Urothelium cell line (cell line): ENCODE results near the gene MPZL3.
A peak's percentile ranks its signal among the peaks of the same experiment; 100 is the strongest.
"Not testable (repeated sequence)": the region's sequence is repeated elsewhere in the genome, so short reads cannot be mapped to it uniquely, and the experiment has no call there.

Source experiments
- DNase-seq: peaks from one replicate; pipeline ENCODE4 v3.0.0; 2011; ENCODE audit warnings: low spot score, mixed read lengths
- FAIRE-seq: peaks from 2 replicates; lab custom pipeline; 2011; peaks lifted over from hg19 to GRCh38; lab: Jason Lieb, UNC

MPZL3 gene

GRCh38 chr11:118193910-118194566 is 58.1 kb downstream of the MPZL3 start:
- DNase-seq: no peak
- FAIRE-seq: no peak

GRCh38 chr11:118192817-118193216 is 59.3 kb downstream of the MPZL3 start:
- not testable (repeated sequence) for FAIRE-seq, DNase-seq

DNA sequence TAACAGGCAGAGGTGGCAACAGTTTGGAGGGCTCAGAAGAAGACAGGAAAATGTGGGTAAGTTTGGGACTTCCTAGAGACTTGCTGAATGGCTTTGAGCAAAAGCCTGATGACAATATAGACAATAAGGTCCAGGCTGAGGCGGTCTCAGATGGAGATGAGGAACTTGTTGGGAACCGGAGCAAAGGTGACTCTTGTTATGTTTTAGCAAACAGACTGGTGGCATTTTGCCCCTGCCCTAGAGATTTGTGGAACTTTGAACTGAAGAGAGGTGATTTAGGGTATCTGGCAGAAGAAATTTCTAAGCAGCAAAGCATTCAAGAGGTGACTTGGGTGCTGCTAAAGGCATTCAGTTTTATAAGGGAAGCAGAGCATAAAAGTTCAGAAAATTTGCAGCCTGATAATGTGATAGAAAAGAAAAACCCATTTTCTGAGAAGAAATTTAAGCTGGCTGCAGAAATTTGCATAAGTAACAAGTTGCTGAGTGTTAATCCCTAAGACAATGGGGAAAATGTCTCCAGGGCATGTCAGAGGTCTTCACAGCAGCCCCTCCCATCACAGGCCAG is 61.1 kb downstream of the MPZL3 start:
- DNase-seq, FAIRE-seq: not testable (repeated sequence)

DNA sequence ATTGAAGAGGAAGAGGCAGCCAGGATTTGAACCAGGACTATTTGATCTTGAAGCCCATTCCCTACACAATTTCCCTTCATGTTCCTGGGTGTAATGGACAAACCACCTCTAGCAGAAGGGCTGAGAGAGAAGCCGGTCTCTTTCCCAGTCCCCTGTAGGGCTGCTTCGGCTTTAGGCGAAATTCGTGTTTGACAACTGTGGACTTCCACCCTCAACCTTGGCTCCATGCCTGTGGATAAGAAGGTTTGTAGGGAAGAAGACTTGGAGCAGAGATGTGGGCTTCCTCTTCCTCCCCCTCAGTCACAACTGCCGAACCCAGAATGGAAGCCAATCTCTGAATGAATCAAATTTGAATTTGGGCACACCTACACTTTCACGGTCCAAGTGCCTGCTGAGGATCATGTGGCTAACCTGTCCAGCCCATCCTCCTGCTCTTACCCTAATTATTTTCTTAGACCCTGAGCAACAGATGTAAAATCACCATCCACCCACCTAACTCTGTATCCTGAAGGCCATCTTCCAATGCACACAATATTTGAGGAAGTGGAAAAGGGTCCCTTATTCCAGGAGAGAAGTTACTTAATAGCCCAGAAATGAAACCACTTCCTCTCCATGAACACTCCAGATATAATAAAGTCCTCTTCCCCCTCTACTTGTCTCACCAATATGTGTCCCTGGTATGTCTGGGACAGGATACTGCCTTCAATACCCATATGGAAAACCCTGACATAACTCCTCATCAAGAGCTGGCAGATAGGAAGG is 65.6 kb downstream of the MPZL3 start:
- FAIRE-seq (no peak), DNase-seq (no peak)

GRCh38 chr11:118184784-118185579 is 67.2 kb downstream of the MPZL3 start:
- DNase-seq (no peak), FAIRE-seq (no peak)

- FAIRE-seq: not testable (repeated sequence)
Observed at GRCh38 chr11:118183691-118184090, 68.5 kb downstream of the MPZL3 start.

GRCh38 chr11:118180300-118180703 is 71.9 kb downstream of the MPZL3 start:
- DNase-seq: peak; percentile 73
- no peak for FAIRE-seq

More at GRCh38 chr11:118183691-118184090, 68.5 kb downstream of the MPZL3 start:
- DNase-seq: not testable (repeated sequence)

DNA sequence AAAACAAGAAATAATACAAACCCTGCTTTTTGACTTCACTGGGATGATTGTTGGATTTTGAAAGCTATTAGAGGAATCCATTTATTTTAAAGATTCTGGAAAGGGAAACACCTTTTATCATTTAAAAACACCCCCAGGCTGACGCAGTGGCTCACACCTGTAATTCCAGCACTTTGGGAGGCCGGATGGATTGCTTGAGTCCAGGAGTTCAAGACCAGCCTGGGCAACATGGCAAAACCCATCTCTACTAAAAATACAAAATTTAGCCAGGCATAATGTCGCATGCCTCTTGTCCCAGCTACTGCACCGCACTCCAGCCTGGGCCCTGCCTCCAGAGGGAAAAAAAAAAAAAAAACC is 75.4 kb downstream of the MPZL3 start:
- DNase-seq (no peak), FAIRE-seq (no peak)
